Gastrocnemius medialis (tissue), 4 donors: ENCODE data around the gene CEP295NL. TPM values are rescaled to one million over a fixed set of nuclear protein-coding genes. Genes with fewer than 3 reads are reported as not detected.

Source experiments
- ATAC-seq, 2 donors: fragments of 150-250 bp; one replicate each; pipeline ENCODE4 v1.9.1; 2016
- DNase-seq, 2 donors: peaks; one replicate each; pipeline ENCODE4 v3.0.0-alpha.2; 2019
- H3K27ac ChIP-seq, 4 donors: fragments of 200-600 bp; sonication (generic); 1 replicate in 1 of 4; 2 replicates in 3 of 4; pipeline ENCODE4 v1.5.1; 2016 to 2018; ENCODE audit warnings: mild to moderate bottlenecking in 2 of 4, moderate library complexity in 1 of 4
- H3K27me3 ChIP-seq, 3 donors: fragments of 200-600 bp; sonication (generic) in 2 of 3; 1 replicate in 1 of 3; 2 replicates in 2 of 3; pipeline versions ENCODE4 v1.5.1 to v1.6.0; 2016 to 2019; ENCODE audit warnings: mild to moderate bottlenecking in 1 of 3, moderate library complexity in 1 of 3
- H3K36me3 ChIP-seq, 2 donors: fragments of 200-600 bp; sonication (generic) in 1 of 2; one replicate each; pipeline ENCODE4 v1.5.1; 2017 to 2018
- H3K4me1 ChIP-seq, 2 donors: fragments of 200-600 bp; sonication (generic) in 1 of 2; one replicate each; pipeline ENCODE4 v1.5.1; 2016 to 2017; ENCODE audit warnings: mild to moderate bottlenecking in 2 of 2
- H3K4me3 ChIP-seq, 4 donors: fragments of 200-600 bp; sonication (generic) in 3 of 4; 1 replicate in 1 of 4; 2 replicates in 3 of 4; pipeline ENCODE4 v1.5.1; 2016 to 2019; ENCODE audit warnings: mild to moderate bottlenecking in 2 of 4
- H3K9me3 ChIP-seq, 3 donors: fragments of 200-600 bp; sonication (generic) in 2 of 3; 1 replicate in 1 of 3; 2 replicates in 2 of 3; pipeline ENCODE4 v1.5.1; 2016 to 2019
- CTCF ChIP-seq, 5 experiments: fragments of 450-650 bp in 3 of 5; fragments of 200-600 bp in 2 of 5; sonication (generic) in 2 of 5; IDR thresholded peaks in 4 of 5; conservative IDR thresholded peaks in 1 of 5; 1 replicate in 4 of 5; 2 replicates in 1 of 5; pipeline ENCODE4 v1.5.1; 2016 to 2019; ENCODE audit warnings: antibody characterized with exemption in 5 of 5, mild to moderate bottlenecking in 3 of 5, moderate library complexity in 3 of 5
- POLR2A ChIP-seq, 2 donors: fragments of 450-650 bp; IDR thresholded peaks; one replicate each; pipeline ENCODE4 v1.6.1; 2017; ENCODE audit warnings: antibody characterized with exemption in 2 of 2, mild to moderate bottlenecking in 2 of 2, moderate library complexity in 2 of 2
- in situ Hi-C, 4 donors: fragments of 200-750 bp; cut with MboI; loops; one replicate each; pipeline versions ENCODE4 v1.15.0 to v1.8.0; 2017; ENCODE audit warnings: low sequenced_read_pairs in 4 of 4
- intact Hi-C: fragments of 100-400 bp; cut with DNase I; formaldehyde crosslinking; loops from one replicate; pipeline ENCODE4 v1.15.1; 2023; ENCODE audit warnings: low total_unique reads
- total RNA-seq, 4 donors: library from RNA; depleted of rRNA; stranded (reverse); fragments of >200 nt; gene quantifications; one replicate each; pipeline versions ENCODE4 v1.1.0 to v1.2.3, GENCODE V29; 2016

The CEP295NL gene
- total RNA-seq, 4 donors from 2014 or later = 0.16 TPM; not detected in 3

- H3K27me3 ChIP-seq = no peaks in the 10 kb centered on the region
- ATAC-seq = no peak
- peaks cover 0 to 5% of the 10 kb centered on the region in 2 donors for H3K36me3 ChIP-seq
- DNase-seq = no peak
- no peaks in the 10 kb centered on the region for H3K9me3 ChIP-seq
- intact Hi-C loops (no loop called here), in situ Hi-C loops (no loop called here)
- H3K4me1 ChIP-seq = no peaks in the 10 kb centered on the region
- no peak for TF ChIP-seq CTCF (IDR thresholded peaks at IDR 0.05 in 4 of 5, conservative IDR thresholded peaks at IDR 0.05 in 1 of 5)
- TF ChIP-seq POLR2A (IDR thresholded peaks at IDR 0.05) = no peak
- no peak overlapping the region for H3K4me3 ChIP-seq
- H3K27ac ChIP-seq = no peak overlapping the region
Measured at GRCh38 chr17:78852709-78853121, 50.3 kb downstream of the CEP295NL start.

GRCh38 chr17:78849026-78849425, 54.0 kb downstream of the CEP295NL start:
- intact Hi-C loops = no loop called here
- no peak overlapping the region for H3K4me3 ChIP-seq
- H3K4me1 ChIP-seq = no peaks in the 10 kb centered on the region
- TF ChIP-seq CTCF (IDR thresholded peaks at IDR 0.05 in 4 of 5, conservative IDR thresholded peaks at IDR 0.05 in 1 of 5) (no peak), POLR2A (IDR thresholded peaks at IDR 0.05) (no peak)
- H3K36me3 ChIP-seq = no peaks in the 10 kb centered on the region
- in situ Hi-C loops = no loop called here
- ATAC-seq (no peak), DNase-seq (no peak)
- no peaks in the 10 kb centered on the region for H3K9me3 ChIP-seq
- H3K27me3 ChIP-seq = no peaks in the 10 kb centered on the region
- H3K27ac ChIP-seq = no peak overlapping the region

GRCh38 chr17:78847052-78847451, 55.9 kb downstream of the CEP295NL start:
- intact Hi-C loops = no loop called here
- no peaks in the 10 kb centered on the region for H3K27me3 ChIP-seq
- ATAC-seq (no peak), DNase-seq (no peak)
- no peaks in the 10 kb centered on the region for H3K36me3 ChIP-seq
- H3K4me1 ChIP-seq = no peaks in the 10 kb centered on the region
- H3K27ac ChIP-seq = no peak overlapping the region
- H3K4me3 ChIP-seq = no peak overlapping the region
- TF ChIP-seq POLR2A (IDR thresholded peaks at IDR 0.05) (no peak), CTCF (IDR thresholded peaks at IDR 0.05 in 4 of 5, conservative IDR thresholded peaks at IDR 0.05 in 1 of 5) (no peak)
- no peaks in the 10 kb centered on the region for H3K9me3 ChIP-seq
- in situ Hi-C loops = no loop called here

- Histone ChIP-seq H3K27ac (no peak overlapping the region), H3K9me3 (no peaks in the 10 kb centered on the region), H3K27me3 (no peaks in the 10 kb centered on the region), H3K36me3 (no peaks in the 10 kb centered on the region), H3K4me1 (peaks cover 5 to 6% of the 10 kb centered on the region in 2 donors), H3K4me3 (no peak overlapping the region)
- no peak for TF ChIP-seq CTCF (IDR thresholded peaks at IDR 0.05 in 4 of 5, conservative IDR thresholded peaks at IDR 0.05 in 1 of 5)
- no peak for TF ChIP-seq POLR2A (IDR thresholded peaks at IDR 0.05)
- in situ Hi-C loops (no loop called here), intact Hi-C loops (loop anchor here (5.0 kb wide), 2 partner anchors 127 to 167 kb away; no protein-coding TSS in a partner anchor)
- ATAC-seq (no peak), DNase-seq (no peak)
Measured at GRCh38 chr17:78844301-78845005, 58.5 kb downstream of the CEP295NL start.
